ENCODE results near the gene ZNF516. TPM values are rescaled to one million over a fixed set of nuclear protein-coding genes. Genes with fewer than 3 reads are reported as not detected.

Gene ZNF516
- total RNA-seq, 1 experiment from 2014 or later: 17.4 TPM

GRCh38 chr18:76371301-76372203 is 123.5 kb downstream of the ZNF516 start:
- H3K4me1 ChIP-seq (replicated peaks): no peaks in the 10 kb centered on the region
- no peaks in the 10 kb centered on the region for H3K27me3 ChIP-seq (replicated peaks)
- H3K36me3 ChIP-seq: peaks cover 21% of the 10 kb centered on the region
- no peak overlapping the region for H3K27ac ChIP-seq
- no peak overlapping the region for H3K4me3 ChIP-seq
- H3K9me3 ChIP-seq (replicated peaks): no peaks in the 10 kb centered on the region
- DNase-seq (ENCODE audit: low read depth in 1 of 2, low spot score in 2 of 2): no peak

- no peak overlapping the region for H3K27ac ChIP-seq
- no peaks in the 10 kb centered on the region for H3K9me3 ChIP-seq (replicated peaks)
- H3K4me3 ChIP-seq: no peak overlapping the region
- no peak for DNase-seq (ENCODE audit: low read depth in 1 of 2, low spot score in 2 of 2)
- H3K27me3 ChIP-seq (replicated peaks): no peaks in the 10 kb centered on the region
- H3K4me1 ChIP-seq (replicated peaks): no peaks in the 10 kb centered on the region
- H3K36me3 ChIP-seq: peaks cover 23% of the 10 kb centered on the region
Measured at GRCh38 chr18:76370686-76371085, 124.4 kb downstream of the ZNF516 start.

- H3K9me3 ChIP-seq (replicated peaks): no peaks in the 10 kb centered on the region
- no peaks in the 10 kb centered on the region for H3K27me3 ChIP-seq (replicated peaks)
- no peak for DNase-seq (ENCODE audit: low read depth in 1 of 2, low spot score in 2 of 2)
- H3K4me1 ChIP-seq (replicated peaks): no peaks in the 10 kb centered on the region
- no peak overlapping the region for H3K4me3 ChIP-seq
- H3K27ac ChIP-seq: no peak overlapping the region
- H3K36me3 ChIP-seq: peaks cover 23% of the 10 kb centered on the region
Measured at GRCh38 chr18:76370201-76370600, 124.8 kb downstream of the ZNF516 start.

GRCh38 chr18:76369791-76370190 is 125.3 kb downstream of the ZNF516 start:
- H3K4me1 ChIP-seq (replicated peaks): no peaks in the 10 kb centered on the region
- no peak overlapping the region for H3K4me3 ChIP-seq

GRCh38 chr18:76368976-76369375 is 126.1 kb downstream of the ZNF516 start:
- Histone ChIP-seq H3K4me3 (no peak overlapping the region), H3K36me3 (peaks cover 23% of the 10 kb centered on the region)
- no peak for DNase-seq (ENCODE audit: low read depth in 1 of 2, low spot score in 2 of 2)

More at GRCh38 chr18:76369791-76370190, 125.3 kb downstream of the ZNF516 start:
- DNase-seq (ENCODE audit: low read depth in 1 of 2, low spot score in 2 of 2): no peak
- H3K27ac ChIP-seq: no peak overlapping the region
- H3K36me3 ChIP-seq: peaks cover 23% of the 10 kb centered on the region
- no peaks in the 10 kb centered on the region for H3K27me3 ChIP-seq (replicated peaks)
- no peaks in the 10 kb centered on the region for H3K9me3 ChIP-seq (replicated peaks)

GRCh38 chr18:76368271-76368670 is 126.8 kb downstream of the ZNF516 start:
- peaks cover 12% of the 10 kb centered on the region for H3K4me1 ChIP-seq (replicated peaks)
- no peak for DNase-seq (ENCODE audit: low read depth in 1 of 2, low spot score in 2 of 2)
- no peaks in the 10 kb centered on the region for H3K9me3 ChIP-seq (replicated peaks)
- no peak overlapping the region for H3K27ac ChIP-seq
- H3K36me3 ChIP-seq: peaks cover 23% of the 10 kb centered on the region
- no peak overlapping the region for H3K4me3 ChIP-seq
- no peaks in the 10 kb centered on the region for H3K27me3 ChIP-seq (replicated peaks)

More at GRCh38 chr18:76368976-76369375, 126.1 kb downstream of the ZNF516 start:
- peaks cover 5% of the 10 kb centered on the region for H3K4me1 ChIP-seq (replicated peaks)
- H3K9me3 ChIP-seq (replicated peaks): no peaks in the 10 kb centered on the region
- no peaks in the 10 kb centered on the region for H3K27me3 ChIP-seq (replicated peaks)
- no peak overlapping the region for H3K27ac ChIP-seq

- H3K4me3 ChIP-seq: no peak overlapping the region
Measured at GRCh38 chr18:76367168-76368125, 127.6 kb downstream of the ZNF516 start.

GRCh38 chr18:76365561-76365960 is 129.5 kb downstream of the ZNF516 start:
- H3K4me3 ChIP-seq: no peak overlapping the region
- H3K9me3 ChIP-seq (replicated peaks): no peaks in the 10 kb centered on the region
- no peak overlapping the region for H3K27ac ChIP-seq
- peaks cover 28% of the 10 kb centered on the region for H3K36me3 ChIP-seq
- peaks cover 21% of the 10 kb centered on the region for H3K4me1 ChIP-seq (replicated peaks)
- H3K27me3 ChIP-seq (replicated peaks): no peaks in the 10 kb centered on the region
- DNase-seq (ENCODE audit: low read depth in 1 of 2, low spot score in 2 of 2): no peak

More at GRCh38 chr18:76367168-76368125, 127.6 kb downstream of the ZNF516 start:
- no peak for DNase-seq (ENCODE audit: low read depth in 1 of 2, low spot score in 2 of 2)
- Histone ChIP-seq H3K27ac (no peak overlapping the region), H3K27me3 (replicated peaks) (no peaks in the 10 kb centered on the region), H3K9me3 (replicated peaks) (no peaks in the 10 kb centered on the region), H3K36me3 (peaks cover 25% of the 10 kb centered on the region), H3K4me1 (replicated peaks) (peaks cover 20% of the 10 kb centered on the region)

- Histone ChIP-seq H3K27me3 (replicated peaks) (no peaks in the 10 kb centered on the region), H3K4me3 (no peak overlapping the region), H3K4me1 (replicated peaks) (peaks cover 21% of the 10 kb centered on the region), H3K9me3 (replicated peaks) (no peaks in the 10 kb centered on the region), H3K27ac (no peak overlapping the region), H3K36me3 (peaks cover 25% of the 10 kb centered on the region)
- no peak for DNase-seq (ENCODE audit: low read depth in 1 of 2, low spot score in 2 of 2)
Measured at GRCh38 chr18:76364282-76365259, 130.5 kb downstream of the ZNF516 start.

GRCh38 chr18:76363436-76364120 is 131.5 kb downstream of the ZNF516 start:
- Histone ChIP-seq H3K36me3 (peaks cover 22% of the 10 kb centered on the region), H3K4me1 (replicated peaks) (peaks cover 21% of the 10 kb centered on the region), H3K27ac (peak overlapping the region; percentile 46), H3K4me3 (no peak overlapping the region), H3K9me3 (replicated peaks) (no peaks in the 10 kb centered on the region), H3K27me3 (replicated peaks) (no peaks in the 10 kb centered on the region)
- DNase-seq (ENCODE audit: low read depth in 1 of 2, low spot score in 2 of 2): peak in 1 of 2 experiments; percentile 47

GRCh38 chr18:76362676-76363075 is 132.4 kb downstream of the ZNF516 start:
- Histone ChIP-seq H3K27ac (peak overlapping the region; percentile 46), H3K9me3 (replicated peaks) (no peaks in the 10 kb centered on the region), H3K4me1 (replicated peaks) (peaks cover 23% of the 10 kb centered on the region), H3K36me3 (peaks cover 22% of the 10 kb centered on the region), H3K27me3 (replicated peaks) (no peaks in the 10 kb centered on the region), H3K4me3 (no peak overlapping the region)
- no peak for DNase-seq (ENCODE audit: low read depth in 1 of 2, low spot score in 2 of 2)

GRCh38 chr18:76361219-76361618 is 133.8 kb downstream of the ZNF516 start:
- no peak for DNase-seq (ENCODE audit: low read depth in 1 of 2, low spot score in 2 of 2)

More at GRCh38 chr18:76361219-76361618, 133.8 kb downstream of the ZNF516 start:
- Histone ChIP-seq H3K27me3 (replicated peaks) (no peaks in the 10 kb centered on the region), H3K27ac (no peak overlapping the region), H3K9me3 (replicated peaks) (no peaks in the 10 kb centered on the region), H3K36me3 (peaks cover 20% of the 10 kb centered on the region), H3K4me1 (replicated peaks) (peaks cover 25% of the 10 kb centered on the region), H3K4me3 (no peak overlapping the region)

All from SJSA1 (cell line).